Kidney (tissue), 14 donors: ENCODE results near the gene MYEOV. TPM values are rescaled to one million over a fixed set of nuclear protein-coding genes. Genes with fewer than 3 reads are reported as not detected.

ENCODE experiments used
- DNase-seq, 5 donors: peaks; one replicate each; pipeline ENCODE4 v3.0.0-alpha.2; 2013 to 2020
- FAIRE-seq: peaks from 2 replicates; lab custom pipeline; 2012; peaks lifted over from hg19 to GRCh38; lab: Jason Lieb, UNC
- H3K27ac ChIP-seq, 2 donors: one replicate each; pipeline ENCODE4 v1.7.0; 2013; ENCODE audit warnings: low read depth in 2 of 2, low read length in 2 of 2, inconsistent platforms in 1 of 2
- H3K27me3 ChIP-seq: one replicate; pipeline ENCODE4 v1.7.1; 2013; ENCODE audit warnings: low read length, inconsistent platforms; ENCODE audit not compliant: control insufficient read depth, insufficient read depth
- H3K36me3 ChIP-seq, 3 donors: one replicate each; pipeline versions ENCODE4 v1.7.0 to v1.7.1; 2013; ENCODE audit warnings: low read length in 3 of 3, control low read depth in 1 of 3, inconsistent platforms in 1 of 3; ENCODE audit not compliant: insufficient read depth in 3 of 3, control insufficient read depth in 2 of 3
- H3K4me1 ChIP-seq, 3 donors: one replicate each; pipeline versions ENCODE4 v1.7.0 to v1.7.1; 2013; ENCODE audit warnings: low read length in 3 of 3, inconsistent platforms in 1 of 3, low read depth in 1 of 3; ENCODE audit not compliant: control insufficient read depth in 2 of 3, insufficient read depth in 2 of 3
- H3K4me3 ChIP-seq, 3 donors: one replicate each; pipeline versions ENCODE4 v1.7.0 to v1.8.1; 2013; ENCODE audit warnings: low read length in 3 of 3, control low read depth in 1 of 3, inconsistent platforms in 1 of 3
- H3K9ac ChIP-seq, 3 donors: one replicate each; pipeline versions ENCODE4 v1.7.0 to v1.7.1; 2013; ENCODE audit warnings: low read length in 3 of 3, control low read depth in 1 of 3, inconsistent platforms in 1 of 3
- H3K9me3 ChIP-seq, 3 donors: one replicate each; pipeline versions ENCODE4 v1.7.0 to v1.7.1; 2013; ENCODE audit warnings: low read length in 3 of 3, control low read depth in 1 of 3, inconsistent platforms in 1 of 3; ENCODE audit not compliant: control insufficient read depth in 2 of 3, insufficient read depth in 1 of 3
- CTCF ChIP-seq: IDR thresholded peaks from 3 replicates; pipeline ENCODE4 v1.5.1; 2012; ENCODE audit warnings: mild to moderate bottlenecking, moderate library complexity, borderline replicate concordance; ENCODE audit not compliant: insufficient read depth; ENCODE audit errors: extremely low read depth
- intact Hi-C: fragments of 100-400 bp; cut with DNase I; formaldehyde crosslinking; loops from one replicate; pipeline ENCODE4 v1.11.1; 2022
- polyA plus RNA-seq: library from polyadenylated mRNA; stranded (reverse); fragments of 350-450 nt; fragmentation: Illumina TruSeq; extraction: RNeasy Lipid Tissue Mini Kit (QIAGEN cat#74804); gene quantifications from one replicate; pipeline ENCODE4 v1.2.3, GENCODE V29; 2014; ENCODE audit warnings: low read depth, low replicate concordance; ENCODE audit not compliant: insufficient read depth
- total RNA-seq: library from RNA; stranded (reverse); fragmentation: NEBNext Ultra II Directional; extraction: Animal tissue kit (Norgen Biotek cat#: 25700); gene quantifications from one replicate; pipeline ENCODE4 v1.2.1, GENCODE V29; 2021
- donor health status: control.
- donor health status: control.
- donor health status: control.
- donor health status: control.
- donor health status: control.
- donor health status: DM: yes; HTN: yes; CAD: no.
- donor health status: Normal renal cell carcinoma (clear cell type).

MYEOV gene
- total and polyA plus RNA-seq, 2 donors from 2014 or later = 2.6 TPM; not detected in 1

- intact Hi-C loops = loop anchor here (5.0 kb wide), 1 partner anchor 354 kb away; the partner anchor contains the start of gene CCND1
- no peak for TF ChIP-seq CTCF
These were observed 5.7 kb upstream of the MYEOV start for GRCh38 chr11:69287968-69288882.

DNA sequence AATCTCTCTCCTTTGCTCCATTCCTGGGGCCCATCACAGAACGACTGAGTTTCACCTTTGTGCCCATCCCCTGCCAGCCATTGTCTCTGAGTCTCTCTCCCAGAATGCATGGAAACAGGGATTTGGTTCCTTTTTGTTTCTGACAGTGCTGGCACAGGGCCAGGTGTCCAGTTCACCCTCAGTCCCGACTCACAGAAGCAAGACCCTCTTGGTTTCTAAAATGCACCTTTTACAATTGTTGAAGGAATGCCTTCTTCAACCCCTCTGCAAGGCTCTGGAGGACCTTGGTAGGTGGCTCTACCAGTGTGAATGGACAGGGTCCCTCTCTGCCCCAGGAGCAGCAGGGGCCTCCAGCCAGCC lies 5.1 kb upstream of the MYEOV start:
- Histone ChIP-seq H3K27me3 (no peaks in the 10 kb centered on the region), H3K9ac (no peak overlapping the region), H3K4me3 (no peak overlapping the region), H3K36me3 (no peaks in the 10 kb centered on the region), H3K9me3 (peaks cover 0 to 4% (median 0%) of the 10 kb centered on the region in 3 donors), H3K27ac (no peak overlapping the region), H3K4me1 (peaks cover 2 to 4% (median 2%) of the 10 kb centered on the region in 3 donors)
- no peak for TF ChIP-seq CTCF
- peak in 1 of 5 donors; percentile 45 for DNase-seq
- FAIRE-seq = no peak
- intact Hi-C loops = loop anchor here (5.0 kb wide), 1 partner anchor 353 kb away; the partner anchor contains the start of gene CCND1

More at GRCh38 chr11:69287968-69288882, 5.7 kb upstream of the MYEOV start:
- FAIRE-seq (no peak), DNase-seq (peak in 1 of 5 donors; percentile 60)
- Histone ChIP-seq H3K9me3 (peaks cover 0 to 4% (median 0%) of the 10 kb centered on the region in 3 donors), H3K4me1 (peaks cover 2 to 4% (median 4%) of the 10 kb centered on the region in 3 donors), H3K9ac (no peak overlapping the region), H3K4me3 (no peak overlapping the region), H3K27ac (no peak overlapping the region), H3K27me3 (no peaks in the 10 kb centered on the region), H3K36me3 (no peaks in the 10 kb centered on the region)

- DNase-seq (no peak), FAIRE-seq (no peak)
- H3K4me1 ChIP-seq = peaks cover 2 to 4% (median 2%) of the 10 kb centered on the region in 3 donors
- no peaks in the 10 kb centered on the region for H3K36me3 ChIP-seq
- H3K4me3 ChIP-seq = no peak overlapping the region
- intact Hi-C loops = no loop called here
- no peak overlapping the region for H3K9ac ChIP-seq
- H3K27me3 ChIP-seq = no peaks in the 10 kb centered on the region
- no peak for TF ChIP-seq CTCF
- peaks cover 0 to 4% (median 0%) of the 10 kb centered on the region in 3 donors for H3K9me3 ChIP-seq
- H3K27ac ChIP-seq = no peak overlapping the region
These were observed 3.1 kb upstream of the MYEOV start for GRCh38 chr11:69290806-69291205.
